ENCODE data around the gene CSMD2. TPM values are rescaled to one million over a fixed set of nuclear protein-coding genes. Genes with fewer than 3 reads are reported as not detected.

The CSMD2 gene
- total RNA-seq, 1 experiment from 2014 or later, result 0.22 TPM

- BruUV-seq (replicated peaks), result no TSS peak
- ATAC-seq, result no peak
- Histone ChIP-seq H3K36me3 (ENCODE audit: control insufficient read depth in 1 of 2, insufficient read depth in 2 of 2, low read length in 2 of 2) (no peaks in the 10 kb centered on the region), H3K27ac (ENCODE audit: low read depth, low read length) (no peak overlapping the region), H3K27me3 (ENCODE audit: insufficient read depth, low read length) (peaks cover 3% of the 10 kb centered on the region; the same call in 1 of the 2 replicates), H2AFZ (ENCODE audit: low read depth, low read length, poor library complexity, severe bottlenecking) (no peak overlapping the region), H3K9me3 (ENCODE audit: control insufficient read depth in 1 of 2, insufficient read depth in 1 of 2, low read depth in 1 of 2, low read length in 2 of 2) (no peaks in the 10 kb centered on the region; a peak in 1 of 4 replicates), H3K4me1 (ENCODE audit: control insufficient read depth in 1 of 2, insufficient read depth in 2 of 2, low read length in 2 of 2) (no peaks in the 10 kb centered on the region), H4K20me1 (ENCODE audit: insufficient read depth) (no peaks in the 10 kb centered on the region), H3K4me3 (replicated peaks in 1 of 2; ENCODE audit: low read depth in 1 of 2, low read length in 2 of 2) (no peak overlapping the region), H3K9ac (ENCODE audit: low read length) (no peak overlapping the region), H3K79me2 (ENCODE audit: insufficient read depth, low read length) (no peaks in the 10 kb centered on the region), H3K4me2 (ENCODE audit: low read length) (no peak overlapping the region), H3K9me2 (ENCODE audit: insufficient read depth) (no peaks in the 10 kb centered on the region)
- no peak for TF ChIP-seq EGR1 (IDR thresholded peaks at IDR 0.05; ENCODE audit: low read depth)
- TF ChIP-seq SIN3A (IDR thresholded peaks at IDR 0.05; ENCODE audit: low read depth), result no peak
- no peak for TF ChIP-seq EZH2phosphoT487 (IDR thresholded peaks at IDR 0.05; ENCODE audit: borderline replicate concordance)
- no peak for TF ChIP-seq ZFX (IDR thresholded peaks at IDR 0.05)
- no peak for TF ChIP-seq JUND (IDR thresholded peaks at IDR 0.05)
- no peak for TF ChIP-seq SP1 (IDR thresholded peaks at IDR 0.05; ENCODE audit: low read depth)
- no peak for TF ChIP-seq TCF7L2 (IDR thresholded peaks at IDR 0.05; ENCODE audit: borderline replicate concordance, extremely low read depth, insufficient read depth, insufficient read length)
- no peak for TF ChIP-seq POLR2AphosphoS5 (IDR thresholded peaks at IDR 0.05; ENCODE audit: low read depth, low read length)
- intact Hi-C loops (cut with micrococcal nuclease), result no loop called here
- RAD21 ChIA-PET (ENCODE audit: low non-redundant PET in 1 of 2, low total read pairs in 2 of 2, uncharacterized antibody in 2 of 2, unreplicated experiment in 2 of 2), result no interaction called here
- POLR2A ChIA-PET, result no interaction called here
- CTCF ChIA-PET, result no interaction called here
- no peak for DNase-seq (ENCODE audit: low read depth, low spot score)
Observed at GRCh38 chr1:34052565-34052964, 112.5 kb downstream of the CSMD2 start.

GRCh38 chr1:34050709-34051485 lies 114.1 kb downstream of the CSMD2 start:
- H3K9me2 ChIP-seq (ENCODE audit: insufficient read depth), result no peaks in the 10 kb centered on the region
- H3K9ac ChIP-seq (ENCODE audit: low read length), result no peak overlapping the region
- no peaks in the 10 kb centered on the region; a peak in 1 of 4 replicates for H3K9me3 ChIP-seq (ENCODE audit: control insufficient read depth in 1 of 2, insufficient read depth in 1 of 2, low read depth in 1 of 2, low read length in 2 of 2)
- peaks cover 14% of the 10 kb centered on the region; the same call in 1 of the 2 replicates for H3K27me3 ChIP-seq (ENCODE audit: insufficient read depth, low read length)
- no peaks in the 10 kb centered on the region for H3K4me1 ChIP-seq (ENCODE audit: control insufficient read depth in 1 of 2, insufficient read depth in 2 of 2, low read length in 2 of 2)
- no peak overlapping the region for H2AFZ ChIP-seq (ENCODE audit: low read depth, low read length, poor library complexity, severe bottlenecking)
- H3K36me3 ChIP-seq (ENCODE audit: control insufficient read depth in 1 of 2, insufficient read depth in 2 of 2, low read length in 2 of 2), result no peaks in the 10 kb centered on the region
- ChIA-PET RAD21 (ENCODE audit: low non-redundant PET in 1 of 2, low total read pairs in 2 of 2, uncharacterized antibody in 2 of 2, unreplicated experiment in 2 of 2) (no interaction called here), CTCF (interaction anchor here (1.0 kb wide), 1 partner anchor 36 kb away, joined by 3 read pairs; no protein-coding TSS in a partner anchor), POLR2A (no interaction called here)
- intact Hi-C loops (cut with micrococcal nuclease), result no loop called here
- no peak for TF ChIP-seq EZH2phosphoT487 (IDR thresholded peaks at IDR 0.05; ENCODE audit: borderline replicate concordance)
- H3K4me2 ChIP-seq (ENCODE audit: low read length), result no peak overlapping the region
- no peaks in the 10 kb centered on the region for H3K79me2 ChIP-seq (ENCODE audit: insufficient read depth, low read length)
- H4K20me1 ChIP-seq (ENCODE audit: insufficient read depth), result no peaks in the 10 kb centered on the region
- ATAC-seq, result no peak
- no peak overlapping the region for H3K27ac ChIP-seq (ENCODE audit: low read depth, low read length)
- DNase-seq (ENCODE audit: low read depth, low spot score), result no peak
- no peak overlapping the region for H3K4me3 ChIP-seq (replicated peaks in 1 of 2; ENCODE audit: low read depth in 1 of 2, low read length in 2 of 2)
- no TSS peak for BruUV-seq (replicated peaks)
